B cell (primary cell): ENCODE results near the gene FLNB. TPM values are rescaled to one million over a fixed set of nuclear protein-coding genes. Genes with fewer than 3 reads are reported as not detected.

Source experiments
- ATAC-seq: fragments of 200-7000 bp; cut with Tn5 transposase; one replicate; pipeline ENCODE4 v1.10.0; 2021; ENCODE audit warnings: low read depth, mild to moderate bottlenecking, moderate number of reproducible peaks, moderate library complexity
- CTCF ChIA-PET: fragments of 350-600 bp; sonication (Branson Sonifier 250); formaldehyde crosslinking; loops from one replicate; lab custom pipeline; 2021; ENCODE audit warnings: antibody characterized with exemption, inconsistent platforms; lab: Charles Lee
- POLR2A ChIA-PET: fragments of 350-600 bp; sonication (Branson Sonifier 250); formaldehyde crosslinking; loops from one replicate; lab custom pipeline; 2021; ENCODE audit warnings: antibody characterized with exemption; lab: Charles Lee
- DNase-seq: peaks from one replicate; pipeline ENCODE4 v3.0.0; 2013
- H2AFZ ChIP-seq: 2 replicates; pipeline ENCODE4 v1.6.1; 2012; ENCODE audit warnings: mild to moderate bottlenecking, low read depth, low read length; ENCODE audit not compliant: insufficient read depth, poor library complexity, severe bottlenecking
- H3K27ac ChIP-seq, 2 donors: 1 replicate in 1 of 2; 2 replicates in 1 of 2; pipeline ENCODE4 v1.5.1; 2012 to 2013; ENCODE audit warnings: low read length in 2 of 2, mild to moderate bottlenecking in 2 of 2, moderate library complexity in 1 of 2
- H3K27me3 ChIP-seq, 4 experiments: fragments of 200-600 bp in 1 of 4; sonication (generic) in 1 of 4; replicated peaks in 1 of 4; 1 replicate in 2 of 4; 2 replicates in 2 of 4; pipeline versions ENCODE4 v1.6.1 to v1.7.0; 2013 to 2016; ENCODE audit warnings: low read length in 3 of 4, mild to moderate bottlenecking in 2 of 4, mixed read lengths in 1 of 4, moderate library complexity in 1 of 4; ENCODE audit not compliant: insufficient read depth in 4 of 4, control insufficient read depth in 3 of 4; ENCODE audit errors: control extremely low read depth in 1 of 4
- H3K36me3 ChIP-seq, 2 experiments: replicated peaks in 1 of 2; 1 replicate in 1 of 2; 2 replicates in 1 of 2; pipeline versions ENCODE4 v1.6.1 to v1.7.1; 2013; ENCODE audit warnings: low read length in 1 of 2; ENCODE audit not compliant: insufficient read depth in 2 of 2, control insufficient read depth in 1 of 2; ENCODE audit errors: control extremely low read depth in 1 of 2, extremely low read depth in 1 of 2
- H3K4me1 ChIP-seq, 2 donors: fragments of 200-600 bp in 1 of 2; sonication (generic) in 1 of 2; 1 replicate in 1 of 2; 2 replicates in 1 of 2; pipeline versions ENCODE4 v1.5.1 to v1.6.1; 2013 to 2017; ENCODE audit warnings: low read length in 2 of 2; ENCODE audit not compliant: control insufficient read depth in 2 of 2, insufficient read depth in 2 of 2
- H3K4me2 ChIP-seq: replicated peaks from 2 replicates; pipeline ENCODE3; 2012; ENCODE audit warnings: mild to moderate bottlenecking, low read depth, low read length; ENCODE audit not compliant: poor library complexity, severe bottlenecking
- H3K4me3 ChIP-seq, 5 experiments: fragments of 200-600 bp in 1 of 5; sonication (generic) in 1 of 5; 1 replicate in 3 of 5; 2 replicates in 2 of 5; pipeline versions ENCODE4 v1.5.1 to v1.7.0; 2011 to 2016; ENCODE audit warnings: low read length in 4 of 5, mild to moderate bottlenecking in 4 of 5, low read depth in 2 of 5, control low read depth in 1 of 5, moderate library complexity in 1 of 5; ENCODE audit not compliant: insufficient read depth in 1 of 5; ENCODE audit errors: control extremely low read depth in 1 of 5, extremely low read depth in 1 of 5
- H3K79me2 ChIP-seq: fragments of 200-600 bp; sonication (generic); one replicate; pipeline ENCODE4 v1.6.0; 2016; ENCODE audit warnings: low read length; ENCODE audit not compliant: control insufficient read depth, insufficient read depth
- H3K9ac ChIP-seq: fragments of 200-600 bp; sonication (generic); 2 replicates; pipeline ENCODE4 v1.6.1; 2017; ENCODE audit warnings: mild to moderate bottlenecking, low read length, moderate library complexity
- H3K9me3 ChIP-seq, 3 donors: one replicate each; pipeline versions ENCODE4 v1.6.1 to v1.7.1; 2013; ENCODE audit warnings: low read length in 2 of 3; ENCODE audit not compliant: control insufficient read depth in 2 of 3, insufficient read depth in 1 of 3; ENCODE audit errors: control extremely low read depth in 1 of 3
- H4K20me1 ChIP-seq: 2 replicates; pipeline ENCODE4 v1.6.0; 2012; ENCODE audit warnings: mild to moderate bottlenecking, low read length; ENCODE audit not compliant: insufficient read depth, control insufficient read depth, poor library complexity, severe bottlenecking
- H3K27ac Mint-ChIP-seq: one replicate; pipeline ENCODE4 v1.8.0; 2021; ENCODE audit warnings: mixed read lengths
- H3K27me3 Mint-ChIP-seq: one replicate; pipeline ENCODE4 v1.8.0; 2021; ENCODE audit warnings: mixed read lengths
- H3K4me1 Mint-ChIP-seq: one replicate; pipeline ENCODE4 v1.8.0; 2021; ENCODE audit warnings: mixed read lengths
- H3K4me3 Mint-ChIP-seq: one replicate; pipeline ENCODE4 v1.8.0; 2021; ENCODE audit warnings: mixed read lengths
- H3K9me3 Mint-ChIP-seq: one replicate; pipeline ENCODE4 v1.8.0; 2022; ENCODE audit warnings: mixed read lengths; ENCODE audit not compliant: insufficient read depth
- EZH2 ChIP-seq: IDR thresholded peaks from 2 replicates; pipeline ENCODE4 v1.6.1; 2012; ENCODE audit warnings: borderline replicate concordance, low read depth, mild to moderate bottlenecking, moderate library complexity, low read length; ENCODE audit not compliant: insufficient read depth, poor library complexity, severe bottlenecking
- WGBS: methylation state at CpG from one replicate; pipeline ENCODE4 v1.1.5; 2013; ENCODE audit warnings: missing lambda C conversion rate; ENCODE audit not compliant: insufficient coverage; 5-methylcytosine and 5-hydroxymethylcytosine counted together
- intact Hi-C: fragments of 100-400 bp; cut with micrococcal nuclease; formaldehyde crosslinking; loops from one replicate; pipeline ENCODE4 v1.10.0; 2022
- polyA minus RNA-seq: library from RNA; depleted of rRNA, polyadenylated mRNA; stranded (reverse); fragments of >200 nt; gene quantifications from 2 replicates; pipeline ENCODE4 v1.2.3, GENCODE V29; 2012
- polyA plus RNA-seq: library from polyadenylated mRNA; depleted of rRNA; stranded (reverse); fragments of >200 nt; gene quantifications from 2 replicates; pipeline ENCODE4 v1.2.3, GENCODE V29; 2012
- total RNA-seq, 2 donors: library from RNA; stranded (reverse); fragments of 120-200 nt in 1 of 2; gene quantifications; 1 replicate in 1 of 2; 2 replicates in 1 of 2; pipeline versions ENCODE4 v1.2.3 to v1.2.4, GENCODE V29; 2013 to 2022
- TF ChIP-seq, protein P1 (sequence below): fragments of 200-600 bp; IDR thresholded peaks from one replicate; pipeline ENCODE4 v1.8.0; 2022; ENCODE audit warnings: antibody characterized with exemption, mild to moderate bottlenecking

Gene FLNB, protein sequence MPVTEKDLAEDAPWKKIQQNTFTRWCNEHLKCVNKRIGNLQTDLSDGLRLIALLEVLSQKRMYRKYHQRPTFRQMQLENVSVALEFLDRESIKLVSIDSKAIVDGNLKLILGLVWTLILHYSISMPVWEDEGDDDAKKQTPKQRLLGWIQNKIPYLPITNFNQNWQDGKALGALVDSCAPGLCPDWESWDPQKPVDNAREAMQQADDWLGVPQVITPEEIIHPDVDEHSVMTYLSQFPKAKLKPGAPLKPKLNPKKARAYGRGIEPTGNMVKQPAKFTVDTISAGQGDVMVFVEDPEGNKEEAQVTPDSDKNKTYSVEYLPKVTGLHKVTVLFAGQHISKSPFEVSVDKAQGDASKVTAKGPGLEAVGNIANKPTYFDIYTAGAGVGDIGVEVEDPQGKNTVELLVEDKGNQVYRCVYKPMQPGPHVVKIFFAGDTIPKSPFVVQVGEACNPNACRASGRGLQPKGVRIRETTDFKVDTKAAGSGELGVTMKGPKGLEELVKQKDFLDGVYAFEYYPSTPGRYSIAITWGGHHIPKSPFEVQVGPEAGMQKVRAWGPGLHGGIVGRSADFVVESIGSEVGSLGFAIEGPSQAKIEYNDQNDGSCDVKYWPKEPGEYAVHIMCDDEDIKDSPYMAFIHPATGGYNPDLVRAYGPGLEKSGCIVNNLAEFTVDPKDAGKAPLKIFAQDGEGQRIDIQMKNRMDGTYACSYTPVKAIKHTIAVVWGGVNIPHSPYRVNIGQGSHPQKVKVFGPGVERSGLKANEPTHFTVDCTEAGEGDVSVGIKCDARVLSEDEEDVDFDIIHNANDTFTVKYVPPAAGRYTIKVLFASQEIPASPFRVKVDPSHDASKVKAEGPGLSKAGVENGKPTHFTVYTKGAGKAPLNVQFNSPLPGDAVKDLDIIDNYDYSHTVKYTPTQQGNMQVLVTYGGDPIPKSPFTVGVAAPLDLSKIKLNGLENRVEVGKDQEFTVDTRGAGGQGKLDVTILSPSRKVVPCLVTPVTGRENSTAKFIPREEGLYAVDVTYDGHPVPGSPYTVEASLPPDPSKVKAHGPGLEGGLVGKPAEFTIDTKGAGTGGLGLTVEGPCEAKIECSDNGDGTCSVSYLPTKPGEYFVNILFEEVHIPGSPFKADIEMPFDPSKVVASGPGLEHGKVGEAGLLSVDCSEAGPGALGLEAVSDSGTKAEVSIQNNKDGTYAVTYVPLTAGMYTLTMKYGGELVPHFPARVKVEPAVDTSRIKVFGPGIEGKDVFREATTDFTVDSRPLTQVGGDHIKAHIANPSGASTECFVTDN (N-terminal part only)
- total RNA-seq (28.2 and 28.3 TPM in 2 replicates), polyA plus RNA-seq (25.5 and 26.1 TPM in 2 replicates), polyA minus RNA-seq (76.3 and 76.6 TPM in 2 replicates)
- total RNA-seq (2013): 45.2 TPM

DNA sequence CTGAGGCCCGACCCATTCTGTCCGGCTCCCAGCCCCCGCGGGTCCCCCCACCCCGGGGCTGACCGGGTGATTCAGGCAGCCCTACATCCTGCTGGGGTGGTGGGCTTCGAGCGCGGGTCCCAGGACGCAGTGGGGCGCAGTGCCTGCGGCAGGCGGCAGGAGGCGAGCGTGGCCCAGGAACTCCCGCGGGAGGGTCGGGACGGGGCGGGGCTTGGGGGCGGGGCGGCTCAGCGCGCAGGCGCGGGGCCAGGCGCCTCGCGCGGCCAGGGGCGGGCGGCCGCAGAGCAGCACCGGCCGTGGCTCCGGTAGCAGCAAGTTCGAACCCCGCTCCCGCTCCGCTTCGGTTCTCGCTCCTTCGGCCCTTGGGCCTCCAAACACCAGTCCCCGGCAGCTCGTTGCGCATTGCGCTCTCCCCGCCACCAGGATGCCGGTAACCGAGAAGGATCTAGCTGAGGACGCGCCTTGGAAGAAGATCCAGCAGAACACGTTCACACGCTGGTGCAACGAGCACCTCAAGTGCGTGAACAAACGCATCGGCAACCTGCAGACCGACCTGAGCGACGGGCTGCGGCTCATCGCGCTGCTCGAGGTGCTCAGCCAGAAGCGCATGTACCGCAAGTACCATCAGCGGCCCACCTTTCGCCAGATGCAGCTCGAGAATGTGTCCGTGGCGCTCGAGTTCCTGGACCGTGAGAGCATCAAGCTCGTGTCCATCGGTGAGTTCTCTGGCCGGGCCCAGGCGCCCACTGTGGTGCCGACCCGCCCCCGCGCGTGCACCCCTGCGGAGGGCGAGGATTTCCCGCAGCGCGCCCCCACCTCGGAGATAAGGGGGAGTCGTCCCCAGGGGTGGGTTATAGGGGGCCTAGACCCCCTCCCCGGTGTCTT, at the start of gene FLNB:
TSS of gene FLNB (plus strand) at position 282 of the 885 bp plus-strand sequence. CDS start at position 425, 143 bp downstream.
- Histone ChIP-seq H3K4me1 (peaks cover 14% of the 10 kb centered on the region in 2 donors), H3K27me3 (no peaks in the 10 kb centered on the region), H3K36me3 (no peaks in the 10 kb centered on the region), H3K79me2 (peaks cover 50% of the 10 kb centered on the region), H3K4me3 (peak within 1 kb of the TSS; percentile 88 to 97 (median 95)), H3K4me2 (peak within 1 kb of the TSS; percentile 96), H4K20me1 (peaks cover 14% of the 10 kb centered on the region), H3K9me3 (no peaks in the 10 kb centered on the region), H3K9ac (peak within 1 kb of the TSS; percentile 86), H2AFZ (peak within 1 kb of the TSS; percentile 89), H3K27ac (peak within 1 kb of the TSS; percentile 50 to 60)
- H3K27ac Mint-ChIP-seq: peak within 1 kb of the TSS; percentile 85
- peak within 1 kb of the TSS; percentile 94 for H3K4me3 Mint-ChIP-seq
- no peaks in the 10 kb centered on the region for H3K9me3 Mint-ChIP-seq
- DNase-seq (peak; percentile 86), ATAC-seq (peak; percentile 92)
- intact Hi-C loops: loop anchor here (1.0 to 10.0 kb wide), 10 partner anchors 24 to 1452 kb away; partner anchors contain the start of genes CCDC66, IL17RD and KCTD6
- ChIA-PET CTCF (interaction anchor here (0.6 to 3.9 kb wide), 17 partner anchors 10 to 483 kb away, joined by 3 to 21 read pairs (median 4); partner anchors contain the start of genes HTD2 and RPP14), POLR2A (interaction anchor here (0.5 kb wide), 1 partner anchor 22 kb away, joined by 3 read pairs; no protein-coding TSS in a partner anchor)
- WGBS: under 1% methylated on average over 91 of the region's 91 CpGs
- peaks cover 22% of the 10 kb centered on the region for H3K4me1 Mint-ChIP-seq
- TF ChIP-seq EZH2: no peak
- TF ChIP-seq, protein P1, sequence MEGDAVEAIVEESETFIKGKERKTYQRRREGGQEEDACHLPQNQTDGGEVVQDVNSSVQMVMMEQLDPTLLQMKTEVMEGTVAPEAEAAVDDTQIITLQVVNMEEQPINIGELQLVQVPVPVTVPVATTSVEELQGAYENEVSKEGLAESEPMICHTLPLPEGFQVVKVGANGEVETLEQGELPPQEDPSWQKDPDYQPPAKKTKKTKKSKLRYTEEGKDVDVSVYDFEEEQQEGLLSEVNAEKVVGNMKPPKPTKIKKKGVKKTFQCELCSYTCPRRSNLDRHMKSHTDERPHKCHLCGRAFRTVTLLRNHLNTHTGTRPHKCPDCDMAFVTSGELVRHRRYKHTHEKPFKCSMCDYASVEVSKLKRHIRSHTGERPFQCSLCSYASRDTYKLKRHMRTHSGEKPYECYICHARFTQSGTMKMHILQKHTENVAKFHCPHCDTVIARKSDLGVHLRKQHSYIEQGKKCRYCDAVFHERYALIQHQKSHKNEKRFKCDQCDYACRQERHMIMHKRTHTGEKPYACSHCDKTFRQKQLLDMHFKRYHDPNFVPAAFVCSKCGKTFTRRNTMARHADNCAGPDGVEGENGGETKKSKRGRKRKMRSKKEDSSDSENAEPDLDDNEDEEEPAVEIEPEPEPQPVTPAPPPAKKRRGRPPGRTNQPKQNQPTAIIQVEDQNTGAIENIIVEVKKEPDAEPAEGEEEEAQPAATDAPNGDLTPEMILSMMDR: peak; percentile 72
- no peaks in the 10 kb centered on the region for H3K27me3 Mint-ChIP-seq
